ENCODE measurements around the gene CLINT1.

DNA sequence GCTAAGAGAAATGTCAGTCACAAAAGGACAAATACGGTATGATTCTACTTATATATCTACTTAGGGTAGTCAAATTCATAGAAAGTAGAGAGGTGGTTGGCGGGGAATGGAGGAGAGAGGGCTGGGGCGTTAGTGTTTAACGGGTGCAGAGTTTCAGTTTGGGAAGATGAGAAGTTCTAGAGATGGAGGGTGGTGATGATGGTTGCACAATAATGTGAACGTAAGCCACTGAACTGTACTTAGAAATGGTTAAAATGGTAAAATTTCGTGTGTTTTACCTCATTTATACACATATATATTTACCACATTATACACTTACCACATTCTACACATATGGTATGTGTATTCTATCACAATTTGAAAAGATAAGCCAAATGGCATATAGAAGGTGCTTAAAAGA lies 79.7 kb downstream of the CLINT1 start:
- TF ChIP-seq, protein P1, sequence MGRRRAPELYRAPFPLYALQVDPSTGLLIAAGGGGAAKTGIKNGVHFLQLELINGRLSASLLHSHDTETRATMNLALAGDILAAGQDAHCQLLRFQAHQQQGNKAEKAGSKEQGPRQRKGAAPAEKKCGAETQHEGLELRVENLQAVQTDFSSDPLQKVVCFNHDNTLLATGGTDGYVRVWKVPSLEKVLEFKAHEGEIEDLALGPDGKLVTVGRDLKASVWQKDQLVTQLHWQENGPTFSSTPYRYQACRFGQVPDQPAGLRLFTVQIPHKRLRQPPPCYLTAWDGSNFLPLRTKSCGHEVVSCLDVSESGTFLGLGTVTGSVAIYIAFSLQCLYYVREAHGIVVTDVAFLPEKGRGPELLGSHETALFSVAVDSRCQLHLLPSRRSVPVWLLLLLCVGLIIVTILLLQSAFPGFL (CRISPR knock-in tag; IDR thresholded peaks at IDR 0.05) = no peak
- TF ChIP-seq, protein P2, sequence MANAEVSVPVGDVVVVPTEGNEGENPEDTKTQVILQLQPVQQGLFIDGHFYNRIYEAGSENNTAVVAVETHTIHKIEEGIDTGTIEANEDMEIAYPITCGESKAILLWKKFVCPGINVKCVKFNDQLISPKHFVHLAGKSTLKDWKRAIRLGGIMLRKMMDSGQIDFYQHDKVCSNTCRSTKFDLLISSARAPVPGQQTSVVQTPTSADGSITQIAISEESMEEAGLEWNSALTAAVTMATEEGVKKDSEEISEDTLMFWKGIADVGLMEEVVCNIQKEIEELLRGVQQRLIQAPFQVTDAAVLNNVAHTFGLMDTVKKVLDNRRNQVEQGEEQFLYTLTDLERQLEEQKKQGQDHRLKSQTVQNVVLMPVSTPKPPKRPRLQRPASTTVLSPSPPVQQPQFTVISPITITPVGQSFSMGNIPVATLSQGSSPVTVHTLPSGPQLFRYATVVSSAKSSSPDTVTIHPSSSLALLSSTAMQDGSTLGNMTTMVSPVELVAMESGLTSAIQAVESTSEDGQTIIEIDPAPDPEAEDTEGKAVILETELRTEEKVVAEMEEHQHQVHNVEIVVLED (CRISPR knock-in tag; IDR thresholded peaks at IDR 0.05) = no peak
- TF ChIP-seq POU5F1 (IDR thresholded peaks at IDR 0.05; ENCODE audit: borderline replicate concordance, low read depth, low read length, partially characterized antibody) = no peak
- TF ChIP-seq, protein P3, sequence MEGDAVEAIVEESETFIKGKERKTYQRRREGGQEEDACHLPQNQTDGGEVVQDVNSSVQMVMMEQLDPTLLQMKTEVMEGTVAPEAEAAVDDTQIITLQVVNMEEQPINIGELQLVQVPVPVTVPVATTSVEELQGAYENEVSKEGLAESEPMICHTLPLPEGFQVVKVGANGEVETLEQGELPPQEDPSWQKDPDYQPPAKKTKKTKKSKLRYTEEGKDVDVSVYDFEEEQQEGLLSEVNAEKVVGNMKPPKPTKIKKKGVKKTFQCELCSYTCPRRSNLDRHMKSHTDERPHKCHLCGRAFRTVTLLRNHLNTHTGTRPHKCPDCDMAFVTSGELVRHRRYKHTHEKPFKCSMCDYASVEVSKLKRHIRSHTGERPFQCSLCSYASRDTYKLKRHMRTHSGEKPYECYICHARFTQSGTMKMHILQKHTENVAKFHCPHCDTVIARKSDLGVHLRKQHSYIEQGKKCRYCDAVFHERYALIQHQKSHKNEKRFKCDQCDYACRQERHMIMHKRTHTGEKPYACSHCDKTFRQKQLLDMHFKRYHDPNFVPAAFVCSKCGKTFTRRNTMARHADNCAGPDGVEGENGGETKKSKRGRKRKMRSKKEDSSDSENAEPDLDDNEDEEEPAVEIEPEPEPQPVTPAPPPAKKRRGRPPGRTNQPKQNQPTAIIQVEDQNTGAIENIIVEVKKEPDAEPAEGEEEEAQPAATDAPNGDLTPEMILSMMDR (IDR thresholded peaks at IDR 0.05 in 2 of 3, conservative IDR thresholded peaks at IDR 0.05 in 1 of 3; ENCODE audit: insufficient read depth in 2 of 3, low read depth in 1 of 3, low read length in 3 of 3) = no peak

Measured in K562 (cell line).